ENCODE data around the gene ZBTB33.

ZBTB33 gene

GRCh38 chrX:120306630-120307029, 56.0 kb downstream of the ZBTB33 start:
- Histone ChIP-seq H3K4me3 (ENCODE audit: low read depth, low read length) (no peak overlapping the region), H3K27me3 (peaks cover 16% of the 10 kb centered on the region), H3K36me3 (no peaks in the 10 kb centered on the region), H3K4me1 (no peaks in the 10 kb centered on the region), H3K9me3 (no peaks in the 10 kb centered on the region)
- DNase-seq, result no peak
- no peak for TF ChIP-seq CTCF (IDR thresholded peaks at IDR 0.05; ENCODE audit: low read depth, low read length)

All from BE2C (cell line).